GM23248 (cell line): ENCODE results near the gene REPIN1.

Source experiments
- EZH2 ChIP-seq: fragments of 200-600 bp; sonication (generic); IDR thresholded peaks from 2 replicates; pipeline ENCODE4 v1.6.1; 2018; ENCODE audit warnings: antibody characterized with exemption, mild to moderate bottlenecking; ENCODE audit not compliant: insufficient read depth, poor library complexity, severe bottlenecking
- EZH2phosphoT487 ChIP-seq: fragments of 200-600 bp; sonication (generic); IDR thresholded peaks from 2 replicates; pipeline ENCODE4 v1.6.1; 2018; ENCODE audit warnings: antibody characterized with exemption, moderate library complexity, mild to moderate bottlenecking, low read depth; ENCODE audit not compliant: insufficient read depth

DNA sequence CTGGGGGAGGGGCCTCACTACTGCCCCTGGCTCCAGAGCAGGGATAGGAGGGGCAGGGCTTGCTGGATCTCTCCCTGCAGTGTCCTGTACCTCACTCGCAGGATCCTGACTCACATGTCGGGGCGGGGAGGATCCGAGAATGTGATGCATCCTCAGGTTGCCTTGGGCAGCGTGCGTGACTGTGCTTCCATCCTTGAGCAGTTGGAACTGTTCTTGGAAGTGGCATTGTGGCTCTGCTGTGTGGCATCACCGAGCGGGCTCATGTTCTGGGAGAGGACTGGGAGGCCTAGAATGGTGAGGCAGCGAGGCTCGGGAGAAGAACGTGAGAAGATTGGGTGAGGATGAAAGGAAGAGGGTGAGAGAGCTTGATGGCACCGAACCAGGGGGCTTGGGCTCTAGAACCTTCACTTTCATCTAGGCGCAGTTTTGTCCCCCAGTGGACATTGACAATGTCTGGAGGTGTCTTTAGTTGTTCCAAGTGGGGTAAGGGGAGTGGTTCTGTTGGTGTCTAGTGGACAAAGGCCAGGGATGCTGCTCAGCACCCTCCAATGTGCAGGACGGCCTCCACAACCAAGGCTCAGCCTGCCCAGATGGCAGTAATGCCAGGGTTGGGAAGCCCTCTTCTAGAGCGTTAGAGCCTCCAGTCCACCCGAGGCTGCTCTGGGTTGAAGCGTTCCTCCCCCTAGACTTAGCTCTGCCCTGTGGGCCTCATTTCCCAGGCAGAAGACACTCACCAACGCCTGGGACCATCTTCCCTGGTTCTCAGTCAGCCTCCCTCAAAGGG lies 35.6 kb upstream of the REPIN1 start:
- TF ChIP-seq EZH2 (no peak), EZH2phosphoT487 (no peak)
